AG08395 (cell line): ENCODE measurements around the gene LCORL.
"Not testable (repeated sequence)": the region's sequence is repeated elsewhere in the genome, so short reads cannot be mapped to it uniquely, and the experiment has no call there.

Experiments
- DNase-seq: peaks from one replicate; pipeline ENCODE4 v3.0.0; 2012; ENCODE audit warnings: mixed read lengths, low spot score

Gene LCORL

GRCh38 chr4:17851959-17852358 is 169.6 kb downstream of the LCORL start:
- DNase-seq: no peak

GRCh38 chr4:17850295-17850694 is 171.3 kb downstream of the LCORL start:
- not testable (repeated sequence) for DNase-seq

GRCh38 chr4:17846266-17846665 is 175.3 kb downstream of the LCORL start:
- DNase-seq: no peak

- DNase-seq: no peak
Measured at GRCh38 chr4:17823871-17824669, 197.5 kb downstream of the LCORL start.

- DNase-seq: peak; percentile 54
Measured at GRCh38 chr4:17817027-17817426, 204.5 kb downstream of the LCORL start.

GRCh38 chr4:17816142-17816541 is 205.4 kb downstream of the LCORL start:
- DNase-seq: no peak

GRCh38 chr4:17814140-17814539 is 207.4 kb downstream of the LCORL start:
- DNase-seq: no peak

GRCh38 chr4:17812801-17813200 is 208.8 kb downstream of the LCORL start:
- no peak for DNase-seq

- no peak for DNase-seq
Measured at GRCh38 chr4:17812125-17812524, 209.4 kb downstream of the LCORL start.

GRCh38 chr4:17811078-17811603 is 210.4 kb downstream of the LCORL start:
- DNase-seq: peak; percentile 2

GRCh38 chr4:17810260-17811077 is 211.1 kb downstream of the LCORL start, which contains the start of the genes DCAF16 and NCAPG:
Gene DCAF16, minus strand, starts transcription at chr4:17810757. Its CDS starts 6,616 bp downstream, at chr4:17804141.
Gene NCAPG, plus strand, starts transcription at chr4:17810979. Its CDS starts 99 bp downstream, at chr4:17811078.
- DNase-seq: peak; percentile 99

- DNase-seq: no peak
Measured at GRCh38 chr4:17809667-17810066, 211.9 kb downstream of the LCORL start.

- DNase-seq: peak; percentile 7
Measured at GRCh38 chr4:17807446-17807845, 214.1 kb downstream of the LCORL start.

- DNase-seq: no peak
Measured at GRCh38 chr4:17805580-17806155, 215.9 kb downstream of the LCORL start.

- no peak for DNase-seq
Measured at GRCh38 chr4:17797808-17798207, 223.7 kb downstream of the LCORL start.

GRCh38 chr4:17794730-17795129 is 226.8 kb downstream of the LCORL start:
- DNase-seq: no peak
